Body of pancreas (tissue), 4 donors: ENCODE measurements around the gene TTI1. TPM values are rescaled to one million over a fixed set of nuclear protein-coding genes. Genes with fewer than 3 reads are reported as not detected.

Source experiments
- ATAC-seq: fragments of 150-250 bp; one replicate; pipeline ENCODE4 v1.9.1; 2016
- DNase-seq, 4 donors: peaks; one replicate each; pipeline ENCODE4 v3.0.0-alpha.2; 2019
- H3K27ac ChIP-seq, 4 donors: fragments of 200-600 bp; sonication (generic); 1 replicate in 3 of 4; 2 replicates in 1 of 4; pipeline versions ENCODE4 v1.5.1 to v1.6.1; 2016 to 2019; ENCODE audit warnings: mild to moderate bottlenecking in 1 of 4, mixed read lengths in 1 of 4, moderate library complexity in 1 of 4
- H3K27me3 ChIP-seq, 2 donors: fragments of 200-600 bp; sonication (generic); one replicate each; pipeline ENCODE4 v1.6.0; 2016; ENCODE audit warnings: mild to moderate bottlenecking in 1 of 2
- H3K36me3 ChIP-seq, 2 donors: fragments of 200-600 bp; sonication (generic); replicated peaks in 1 of 2; 2 replicates each; pipeline ENCODE4 v1.5.1; 2016; ENCODE audit warnings: low read depth in 2 of 2; ENCODE audit not compliant: insufficient read depth in 1 of 2
- H3K4me1 ChIP-seq: fragments of 200-600 bp; sonication (generic); one replicate; pipeline ENCODE4 v1.6.0; 2016
- H3K4me3 ChIP-seq, 2 donors: fragments of 200-600 bp; sonication (generic); 1 replicate in 1 of 2; 2 replicates in 1 of 2; pipeline ENCODE4 v1.5.1; 2016 to 2019
- H3K9me3 ChIP-seq, 3 donors: fragments of 200-600 bp; sonication (generic); 1 replicate in 2 of 3; 2 replicates in 1 of 3; pipeline ENCODE4 v1.5.1; 2016
- POLR2A ChIP-seq, 3 donors: fragments of 450-650 bp; IDR thresholded peaks; one replicate each; pipeline ENCODE4 v1.6.1; 2016; ENCODE audit warnings: antibody characterized with exemption in 3 of 3, mild to moderate bottlenecking in 2 of 3
- WGBS, 2 donors: methylation state at CpG; one replicate each; pipeline ENCODE4 v1.1.5; 2017; 5-methylcytosine and 5-hydroxymethylcytosine counted together
- intact Hi-C: fragments of 100-400 bp; cut with DNase I; formaldehyde crosslinking; loops from one replicate; pipeline ENCODE4 v1.15.1; 2023
- total RNA-seq, 2 donors: library from RNA; depleted of rRNA; stranded (reverse); fragments of >200 nt; gene quantifications; one replicate each; pipeline ENCODE4 v1.1.0, GENCODE V29; 2016
- TF ChIP-seq, protein P1 (sequence below), 7 experiments: fragments of 450-650 bp in 4 of 7; fragments of 200-600 bp in 3 of 7; sonication (generic) in 3 of 7; IDR thresholded peaks; one replicate each; pipeline ENCODE4 v1.5.1; 2016 to 2019; ENCODE audit warnings: antibody characterized with exemption in 7 of 7

The TTI1 gene
- total RNA-seq, 2 donors from 2014 or later, result 12.2 to 14.0 TPM

DNA sequence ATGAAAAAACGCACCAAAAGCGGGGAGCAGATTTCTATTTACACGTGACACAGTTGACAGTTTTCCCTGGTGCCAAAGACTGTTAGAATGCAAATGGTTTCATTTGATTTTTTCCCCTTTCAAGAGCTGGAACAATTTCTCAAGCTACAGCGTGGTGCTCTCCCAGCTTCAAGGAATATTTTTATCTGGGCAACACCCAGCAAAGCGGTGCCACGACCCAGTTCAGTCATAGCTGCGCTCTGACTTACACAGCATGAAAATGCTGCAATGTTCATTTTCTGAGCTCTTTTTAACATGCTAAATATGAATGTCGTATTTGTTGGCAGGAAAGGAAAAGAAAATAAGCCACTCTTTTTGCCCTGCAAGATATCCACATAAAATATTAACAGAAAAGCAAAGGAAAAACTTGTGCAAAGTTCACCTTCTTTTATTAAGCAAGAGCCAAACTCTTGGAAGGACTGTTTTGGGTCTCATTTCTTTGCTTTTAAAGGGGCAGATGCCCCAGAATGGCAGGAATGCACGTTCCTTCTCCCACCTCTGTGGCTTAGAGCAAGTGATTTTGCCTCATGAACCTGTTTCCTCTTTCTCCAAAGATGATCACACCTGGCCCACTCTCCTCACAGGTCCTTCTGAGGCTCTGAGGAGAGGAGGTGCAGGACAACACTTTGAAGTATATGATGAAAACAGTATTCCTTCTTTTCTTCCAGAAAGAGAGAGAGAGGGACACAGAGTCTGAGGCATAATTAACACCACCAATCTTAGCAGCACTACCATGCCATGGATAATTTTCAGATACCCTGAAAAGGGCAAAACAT lies 47.0 kb downstream of the TTI1 start:
- Histone ChIP-seq H3K27me3 (no peaks in the 10 kb centered on the region), H3K27ac (peak overlapping the region in 3 of 4 donors; percentile 58 to 68 (median 63)), H3K4me1 (peaks cover 42% of the 10 kb centered on the region), H3K36me3 (peaks cover 0 to 4% of the 10 kb centered on the region in 2 donors), H3K9me3 (no peaks in the 10 kb centered on the region), H3K4me3 (no peak overlapping the region)
- TF ChIP-seq, protein P1, sequence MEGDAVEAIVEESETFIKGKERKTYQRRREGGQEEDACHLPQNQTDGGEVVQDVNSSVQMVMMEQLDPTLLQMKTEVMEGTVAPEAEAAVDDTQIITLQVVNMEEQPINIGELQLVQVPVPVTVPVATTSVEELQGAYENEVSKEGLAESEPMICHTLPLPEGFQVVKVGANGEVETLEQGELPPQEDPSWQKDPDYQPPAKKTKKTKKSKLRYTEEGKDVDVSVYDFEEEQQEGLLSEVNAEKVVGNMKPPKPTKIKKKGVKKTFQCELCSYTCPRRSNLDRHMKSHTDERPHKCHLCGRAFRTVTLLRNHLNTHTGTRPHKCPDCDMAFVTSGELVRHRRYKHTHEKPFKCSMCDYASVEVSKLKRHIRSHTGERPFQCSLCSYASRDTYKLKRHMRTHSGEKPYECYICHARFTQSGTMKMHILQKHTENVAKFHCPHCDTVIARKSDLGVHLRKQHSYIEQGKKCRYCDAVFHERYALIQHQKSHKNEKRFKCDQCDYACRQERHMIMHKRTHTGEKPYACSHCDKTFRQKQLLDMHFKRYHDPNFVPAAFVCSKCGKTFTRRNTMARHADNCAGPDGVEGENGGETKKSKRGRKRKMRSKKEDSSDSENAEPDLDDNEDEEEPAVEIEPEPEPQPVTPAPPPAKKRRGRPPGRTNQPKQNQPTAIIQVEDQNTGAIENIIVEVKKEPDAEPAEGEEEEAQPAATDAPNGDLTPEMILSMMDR (IDR thresholded peaks at IDR 0.05), result no peak
- no peak for TF ChIP-seq POLR2A (IDR thresholded peaks at IDR 0.05)
- ATAC-seq (no peak), DNase-seq (no peak)
- intact Hi-C loops, result no loop called here
- WGBS, 2 donors, result 40 to 49% methylated on average over 9 of the region's 9 CpGs

DNA sequence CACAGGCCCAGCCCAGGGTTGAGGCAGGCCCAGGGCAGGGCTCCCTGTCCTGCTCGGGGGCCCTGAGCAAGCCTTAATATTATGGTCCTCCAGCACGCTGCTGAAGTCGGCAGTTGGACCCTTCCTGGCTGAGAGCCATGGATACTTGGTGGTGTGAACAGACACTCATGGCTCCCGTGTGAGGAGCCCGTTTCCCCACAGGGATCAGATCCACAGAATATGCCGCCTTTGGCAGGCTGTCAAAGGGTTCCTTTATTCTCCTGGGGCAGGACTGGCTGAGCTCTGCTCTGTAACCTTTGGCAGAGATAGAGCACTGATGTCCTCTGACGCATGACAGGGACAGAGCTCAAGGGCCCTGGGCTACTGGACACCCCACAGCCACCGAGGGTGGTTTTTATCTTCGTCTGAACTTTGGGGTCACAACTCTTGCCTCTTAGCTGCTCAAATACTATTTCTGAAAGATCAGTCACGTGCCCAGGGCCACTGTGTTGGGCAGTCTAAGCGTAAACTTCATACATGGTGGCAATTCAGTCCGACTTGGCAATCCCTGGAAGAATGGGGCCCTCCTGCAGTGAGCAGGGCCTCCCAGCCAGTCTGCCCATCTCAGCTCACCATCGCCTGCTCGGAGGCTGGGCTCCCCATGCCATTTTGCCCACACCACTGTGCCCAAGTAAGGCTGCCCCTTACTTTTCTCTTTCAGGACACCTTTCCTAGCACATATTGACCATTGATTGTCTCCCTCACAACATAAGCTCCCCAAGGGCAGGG lies 49.1 kb downstream of the TTI1 start:
- TF ChIP-seq, protein P1 (IDR thresholded peaks at IDR 0.05), result no peak
- H3K27ac ChIP-seq, result no peak overlapping the region
- intact Hi-C loops, result no loop called here
- H3K36me3 ChIP-seq, result peaks cover 0 to 4% of the 10 kb centered on the region in 2 donors
- no peaks in the 10 kb centered on the region for H3K9me3 ChIP-seq
- H3K4me1 ChIP-seq, result peaks cover 35% of the 10 kb centered on the region
- H3K4me3 ChIP-seq, result no peak overlapping the region
- DNase-seq (peak in 1 of 4 donors; percentile 22), ATAC-seq (no peak)
- 77 to 90% methylated on average over 4 to 14 of the region's 14 CpGs for WGBS, 2 donors
- no peaks in the 10 kb centered on the region for H3K27me3 ChIP-seq

DNA sequence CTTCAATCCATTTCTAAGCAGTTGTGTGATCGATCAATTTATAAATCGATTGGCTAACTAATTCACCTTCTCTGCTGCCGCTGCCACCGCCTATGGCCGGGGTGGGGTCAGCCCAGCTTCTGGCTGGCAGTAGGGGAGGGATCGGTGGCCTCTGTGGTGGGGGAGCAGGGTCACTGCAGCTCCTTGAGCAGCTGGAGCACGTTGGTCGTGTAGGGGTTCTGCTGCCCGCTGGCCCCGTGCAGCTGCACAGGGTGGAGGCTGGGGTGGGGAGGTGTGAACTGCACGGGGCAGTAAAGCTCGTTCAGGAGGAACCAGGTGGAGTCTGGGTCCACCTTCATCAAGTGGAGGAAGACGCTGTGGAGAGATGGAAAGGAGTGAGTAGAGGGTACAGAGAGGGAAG lies 50.0 kb downstream of the TTI1 start:
- no peaks in the 10 kb centered on the region for H3K27me3 ChIP-seq
- ATAC-seq (no peak), DNase-seq (no peak)
- intact Hi-C loops, result no loop called here
- no peaks in the 10 kb centered on the region for H3K9me3 ChIP-seq
- TF ChIP-seq, protein P1 (IDR thresholded peaks at IDR 0.05), result no peak
- H3K4me3 ChIP-seq, result no peak overlapping the region
- 89 to 92% methylated on average over 13 of the region's 13 CpGs for WGBS, 2 donors
- H3K27ac ChIP-seq, result no peak overlapping the region
- peaks cover 0 to 4% of the 10 kb centered on the region in 2 donors for H3K36me3 ChIP-seq
- H3K4me1 ChIP-seq, result peaks cover 34% of the 10 kb centered on the region

DNA sequence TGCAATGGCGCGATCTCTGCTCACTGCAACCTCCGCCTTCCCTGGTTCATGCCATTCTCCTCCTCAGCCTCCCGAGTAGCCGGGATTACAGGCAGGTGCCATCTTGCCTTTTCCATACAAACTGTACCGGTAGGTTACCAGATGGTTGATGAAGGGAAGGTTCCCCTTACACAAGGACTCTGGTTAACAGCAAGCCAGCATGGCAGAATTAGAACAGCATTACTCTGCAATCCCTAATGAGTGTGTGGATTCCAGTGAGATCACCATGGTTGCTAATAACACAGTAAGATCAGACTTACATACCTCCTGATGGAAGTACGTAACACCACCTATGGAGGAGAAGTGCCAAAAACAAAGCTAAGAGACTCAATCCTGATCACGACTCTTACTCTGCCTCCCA lies 51.7 kb downstream of the TTI1 start:
- WGBS, 2 donors, result 91 to 94% methylated on average over 8 of the region's 8 CpGs
- intact Hi-C loops, result no loop called here
- Histone ChIP-seq H3K9me3 (no peaks in the 10 kb centered on the region), H3K4me3 (no peak overlapping the region), H3K27me3 (no peaks in the 10 kb centered on the region), H3K36me3 (peaks cover 0 to 4% of the 10 kb centered on the region in 2 donors), H3K4me1 (peaks cover 16% of the 10 kb centered on the region), H3K27ac (no peak overlapping the region)
- TF ChIP-seq, protein P1 (IDR thresholded peaks at IDR 0.05), result no peak
- TF ChIP-seq POLR2A (IDR thresholded peaks at IDR 0.05), result no peak
- ATAC-seq (no peak), DNase-seq (no peak)
